Retinal pigment epithelial cell (primary cell): ENCODE results near the gene CCKAR.

Experiments used
- DNase-seq: peaks from one replicate; pipeline ENCODE4 v3.0.0-alpha.2; 2010; ENCODE audit warnings: low read depth
- H3K4me3 ChIP-seq: 2 replicates; pipeline ENCODE4 v1.5.1; 2011; ENCODE audit warnings: mild to moderate bottlenecking, low read length, control low read depth, moderate library complexity
- CTCF ChIP-seq: conservative IDR thresholded peaks from 2 replicates; pipeline ENCODE4 v1.5.1; 2011; ENCODE audit warnings: low read depth, low read length, control low read depth, inconsistent platforms

CCKAR gene

GRCh38 chr4:26468977-26469376 is 21.3 kb downstream of the CCKAR start:
- DNase-seq, result no peak
- no peak overlapping the region for H3K4me3 ChIP-seq
- TF ChIP-seq CTCF, result no peak

- H3K4me3 ChIP-seq, result no peak overlapping the region
- TF ChIP-seq CTCF, result no peak
- no peak for DNase-seq
Measured at GRCh38 chr4:26468283-26468949, 21.9 kb downstream of the CCKAR start.

GRCh38 chr4:26467724-26468123 is 22.6 kb downstream of the CCKAR start:
- no peak for TF ChIP-seq CTCF
- no peak for DNase-seq
- H3K4me3 ChIP-seq, result no peak overlapping the region

GRCh38 chr4:26466578-26467270 is 23.6 kb downstream of the CCKAR start:
- no peak overlapping the region for H3K4me3 ChIP-seq
- DNase-seq, result no peak
- no peak for TF ChIP-seq CTCF

GRCh38 chr4:26464420-26465095 is 25.7 kb downstream of the CCKAR start:
- no peak overlapping the region for H3K4me3 ChIP-seq
- no peak for DNase-seq
- TF ChIP-seq CTCF, result no peak

- no peak overlapping the region for H3K4me3 ChIP-seq
- TF ChIP-seq CTCF, result no peak
- no peak for DNase-seq
Measured at GRCh38 chr4:26463386-26463785, 26.9 kb downstream of the CCKAR start.
